GM12865 (cell line): ENCODE results near the gene KRTCAP2.
"Not testable (repeated sequence)": the region's sequence is repeated elsewhere in the genome, so short reads cannot be mapped to it uniquely, and the experiment has no call there.

Experiments
- DNase-seq: peaks from one replicate; pipeline ENCODE4 v3.0.0; 2010; ENCODE audit warnings: low read depth
- H3K4me3 ChIP-seq: 2 replicates; pipeline ENCODE4 v1.5.1; 2011; ENCODE audit warnings: mild to moderate bottlenecking, low read depth, low read length, control low read depth
- CTCF ChIP-seq: IDR thresholded peaks from 2 replicates; pipeline ENCODE4 v1.5.1; 2011; ENCODE audit warnings: low read length, control low read depth, low read depth, inconsistent platforms; ENCODE audit not compliant: insufficient read depth; ENCODE audit errors: missing control alignments

Gene KRTCAP2

GRCh38 chr1:155173478-155174323 is 597 bp upstream of the KRTCAP2 start, which contains the start of gene TRIM46:
TRIM46 (plus strand) TSS chr1:155173849; CDS start chr1:155173967, 118 bp downstream.
- DNase-seq: peak; percentile 54
- peak within 1 kb of the TSS; percentile 60 for H3K4me3 ChIP-seq
- no peak for TF ChIP-seq CTCF

GRCh38 chr1:155171836-155172731 is 1.0 kb downstream of the KRTCAP2 start:
- peak overlapping the region; percentile 60 for H3K4me3 ChIP-seq
- DNase-seq: no peak
- TF ChIP-seq CTCF: no peak

- no peak for DNase-seq
- TF ChIP-seq CTCF: no peak
- H3K4me3 ChIP-seq: no peak overlapping the region
Observed at GRCh38 chr1:155170806-155171205, 2.3 kb downstream of the KRTCAP2 start.

- no peak for DNase-seq
- TF ChIP-seq CTCF: no peak
- no peak overlapping the region for H3K4me3 ChIP-seq
Observed at GRCh38 chr1:155170101-155170785, 2.9 kb downstream of the KRTCAP2 start.

- no peak overlapping the region for H3K4me3 ChIP-seq
- no peak for DNase-seq
- TF ChIP-seq CTCF: no peak
Observed at GRCh38 chr1:155169541-155169940, 3.6 kb downstream of the KRTCAP2 start.

GRCh38 chr1:155168456-155169210 is 4.5 kb downstream of the KRTCAP2 start:
- TF ChIP-seq CTCF: no peak
- no peak for DNase-seq
- H3K4me3 ChIP-seq: no peak overlapping the region

- DNase-seq, H3K4me3 ChIP-seq: not testable (repeated sequence)
Observed at GRCh38 chr1:155168105-155168445, 5.0 kb downstream of the KRTCAP2 start.
